Esophagus muscularis mucosa (tissue), 4 donors: Measurements from ENCODE around the gene ACBD7. TPM values are rescaled to one million over a fixed set of nuclear protein-coding genes. Genes with fewer than 3 reads are reported as not detected.

Experiments used
- DNase-seq: peaks from one replicate; pipeline ENCODE4 v3.0.0-alpha.2; 2017; ENCODE audit errors: extremely low spot score
- H3K27ac ChIP-seq, 4 donors: fragments of 200-600 bp; sonication (generic); replicated peaks in 1 of 4; 1 replicate in 3 of 4; 2 replicates in 1 of 4; pipeline ENCODE4 v1.5.1; 2016 to 2019; ENCODE audit warnings: mild to moderate bottlenecking in 1 of 4
- H3K27me3 ChIP-seq, 4 donors: fragments of 200-600 bp; sonication (generic); one replicate each; pipeline versions ENCODE4 v1.5.1 to v1.6.0; 2016 to 2019
- H3K36me3 ChIP-seq, 4 donors: fragments of 200-600 bp; sonication (generic); one replicate each; pipeline ENCODE4 v1.5.1; 2016 to 2019
- H3K4me1 ChIP-seq, 4 donors: fragments of 200-600 bp; sonication (generic); one replicate each; pipeline ENCODE4 v1.5.1; 2016 to 2019
- H3K4me3 ChIP-seq, 4 donors: fragments of 200-600 bp; sonication (generic); 1 replicate in 2 of 4; 2 replicates in 2 of 4; pipeline ENCODE4 v1.5.1; 2016 to 2019; ENCODE audit warnings: mild to moderate bottlenecking in 4 of 4, moderate library complexity in 1 of 4
- H3K9me3 ChIP-seq, 4 donors: fragments of 200-600 bp; sonication (generic); 1 replicate in 3 of 4; 2 replicates in 1 of 4; pipeline ENCODE4 v1.5.1; 2016 to 2019
- CTCF ChIP-seq, 3 experiments: fragments of 200-600 bp in 2 of 3; fragments of 450-650 bp in 1 of 3; sonication (generic) in 2 of 3; IDR thresholded peaks; one replicate each; pipeline ENCODE4 v1.5.1; 2017 to 2019; ENCODE audit warnings: antibody characterized with exemption in 3 of 3, mild to moderate bottlenecking in 2 of 3, moderate library complexity in 1 of 3
- EP300 ChIP-seq: sonication (generic); formaldehyde crosslinking; IDR thresholded peaks from one replicate; pipeline ENCODE4 v1.6.1; 2017; ENCODE audit warnings: antibody characterized with exemption
- POLR2A ChIP-seq: fragments of 450-650 bp; IDR thresholded peaks from one replicate; pipeline ENCODE4 v1.6.1; 2017; ENCODE audit warnings: antibody characterized with exemption, moderate library complexity, mild to moderate bottlenecking, low read depth
- POLR2AphosphoS5 ChIP-seq, 2 donors: sonication (generic); formaldehyde crosslinking; IDR thresholded peaks; one replicate each; pipeline ENCODE4 v1.6.1; 2017; ENCODE audit warnings: antibody characterized with exemption in 2 of 2
- WGBS: methylation state at CpG from one replicate; pipeline ENCODE4 v1.1.5; 2018; 5-methylcytosine and 5-hydroxymethylcytosine counted together
- intact Hi-C: fragments of 100-400 bp; cut with DNase I; formaldehyde crosslinking; loops from one replicate; pipeline ENCODE4 v1.15.1; 2023
- total RNA-seq, 4 donors: library from RNA; depleted of rRNA; stranded (reverse); fragments of >200 nt; gene quantifications; one replicate each; pipeline versions ENCODE4 v1.1.0 to v1.2.1, GENCODE V29; 2016

The ACBD7 gene
- total RNA-seq, 4 donors from 2014 or later = 0.63 to 2.2 TPM; not detected in 2

GRCh38 chr10:15131330-15131729 is 42.8 kb upstream of the ACBD7 start:
- 98% methylated on average over 5 of the region's 5 CpGs for WGBS
- TF ChIP-seq POLR2AphosphoS5 (IDR thresholded peaks at IDR 0.05) (no peak), EP300 (no peak), POLR2A (no peak), CTCF (IDR thresholded peaks at IDR 0.05) (no peak)
- intact Hi-C loops = no loop called here
- H3K4me1 ChIP-seq = no peaks in the 10 kb centered on the region
- DNase-seq = no peak
- H3K9me3 ChIP-seq = no peaks in the 10 kb centered on the region
- no peaks in the 10 kb centered on the region for H3K27me3 ChIP-seq
- no peak overlapping the region for H3K27ac ChIP-seq
- H3K4me3 ChIP-seq = no peak overlapping the region
- peaks cover 28 to 94% (median 82%) of the 10 kb centered on the region in 4 donors for H3K36me3 ChIP-seq

GRCh38 chr10:15124908-15125307 is 36.3 kb upstream of the ACBD7 start:
- WGBS = 96% methylated on average over 3 of the region's 3 CpGs
- no peak for TF ChIP-seq EP300
- no peak for TF ChIP-seq POLR2AphosphoS5 (IDR thresholded peaks at IDR 0.05)
- TF ChIP-seq CTCF (IDR thresholded peaks at IDR 0.05) = no peak
- no peak for TF ChIP-seq POLR2A
- Histone ChIP-seq H3K4me1 (peaks cover 0 to 4% (median 0%) of the 10 kb centered on the region in 4 donors), H3K27ac (no peak overlapping the region), H3K36me3 (peaks cover 12 to 81% (median 62%) of the 10 kb centered on the region in 4 donors), H3K9me3 (no peaks in the 10 kb centered on the region), H3K27me3 (no peaks in the 10 kb centered on the region), H3K4me3 (no peak overlapping the region)
- intact Hi-C loops = no loop called here
- no peak for DNase-seq

GRCh38 chr10:15124190-15124589 is 35.6 kb upstream of the ACBD7 start:
- DNase-seq = no peak
- TF ChIP-seq POLR2AphosphoS5 (IDR thresholded peaks at IDR 0.05) = no peak
- TF ChIP-seq CTCF (IDR thresholded peaks at IDR 0.05) = no peak
- H3K4me1 ChIP-seq = peaks cover 0 to 4% (median 0%) of the 10 kb centered on the region in 4 donors
- intact Hi-C loops = no loop called here
- H3K27me3 ChIP-seq = no peaks in the 10 kb centered on the region
- WGBS = 95% methylated on average over 9 of the region's 9 CpGs
- H3K27ac ChIP-seq = no peak overlapping the region
- no peaks in the 10 kb centered on the region for H3K9me3 ChIP-seq
- peaks cover 20 to 81% (median 61%) of the 10 kb centered on the region in 4 donors for H3K36me3 ChIP-seq
- no peak overlapping the region for H3K4me3 ChIP-seq

GRCh38 chr10:15123749-15124184 is 35.2 kb upstream of the ACBD7 start:
- Histone ChIP-seq H3K4me1 (peaks cover 0 to 4% (median 0%) of the 10 kb centered on the region in 4 donors), H3K4me3 (no peak overlapping the region), H3K36me3 (peaks cover 24 to 82% (median 63%) of the 10 kb centered on the region in 4 donors), H3K27me3 (no peaks in the 10 kb centered on the region), H3K9me3 (no peaks in the 10 kb centered on the region), H3K27ac (no peak overlapping the region)
- intact Hi-C loops = no loop called here
- no peak for DNase-seq
- 69% methylated on average over 3 of the region's 3 CpGs for WGBS
- TF ChIP-seq POLR2A (no peak), CTCF (IDR thresholded peaks at IDR 0.05) (no peak), POLR2AphosphoS5 (IDR thresholded peaks at IDR 0.05) (no peak), EP300 (no peak)

GRCh38 chr10:15122477-15123030 is 34.0 kb upstream of the ACBD7 start:
- WGBS = 90% methylated on average over 9 of the region's 9 CpGs
- H3K36me3 ChIP-seq = peaks cover 29 to 82% (median 66%) of the 10 kb centered on the region in 4 donors

More at GRCh38 chr10:15122477-15123030, 34.0 kb upstream of the ACBD7 start:
- Histone ChIP-seq H3K27ac (no peak overlapping the region), H3K27me3 (no peaks in the 10 kb centered on the region), H3K4me1 (peaks cover 0 to 4% (median 0%) of the 10 kb centered on the region in 4 donors), H3K4me3 (no peak overlapping the region), H3K9me3 (no peaks in the 10 kb centered on the region)
- intact Hi-C loops = no loop called here
- no peak for DNase-seq
- TF ChIP-seq EP300 (no peak), POLR2A (no peak), POLR2AphosphoS5 (IDR thresholded peaks at IDR 0.05) (no peak), CTCF (IDR thresholded peaks at IDR 0.05) (no peak)
